ENCODE measurements around the gene ZNF750.

The ZNF750 gene

DNA sequence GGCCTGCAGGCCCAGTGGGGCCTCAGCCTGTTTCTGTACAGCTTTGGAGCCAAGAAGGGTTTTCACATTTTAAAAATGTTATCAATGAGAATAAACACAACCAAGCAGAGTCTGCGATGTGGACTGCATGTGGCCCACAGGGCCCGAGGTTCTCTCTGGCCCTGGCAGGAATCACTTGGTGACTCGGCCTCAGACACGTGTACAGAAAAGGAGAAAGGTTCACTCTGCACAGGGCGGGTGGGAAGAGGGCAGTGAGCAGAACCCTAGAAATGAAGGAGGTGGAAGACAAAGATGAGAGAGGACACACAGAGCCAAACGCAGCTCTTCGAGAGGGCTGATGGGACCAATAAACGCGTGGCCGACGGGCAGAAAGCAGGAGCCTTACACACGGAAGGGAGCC, 11.6 kb upstream of the ZNF750 start:
- no peak for TF ChIP-seq EZH2phosphoT487 (IDR thresholded peaks at IDR 0.05; ENCODE audit: borderline replicate concordance, low read length)
- TF ChIP-seq, protein P1, sequence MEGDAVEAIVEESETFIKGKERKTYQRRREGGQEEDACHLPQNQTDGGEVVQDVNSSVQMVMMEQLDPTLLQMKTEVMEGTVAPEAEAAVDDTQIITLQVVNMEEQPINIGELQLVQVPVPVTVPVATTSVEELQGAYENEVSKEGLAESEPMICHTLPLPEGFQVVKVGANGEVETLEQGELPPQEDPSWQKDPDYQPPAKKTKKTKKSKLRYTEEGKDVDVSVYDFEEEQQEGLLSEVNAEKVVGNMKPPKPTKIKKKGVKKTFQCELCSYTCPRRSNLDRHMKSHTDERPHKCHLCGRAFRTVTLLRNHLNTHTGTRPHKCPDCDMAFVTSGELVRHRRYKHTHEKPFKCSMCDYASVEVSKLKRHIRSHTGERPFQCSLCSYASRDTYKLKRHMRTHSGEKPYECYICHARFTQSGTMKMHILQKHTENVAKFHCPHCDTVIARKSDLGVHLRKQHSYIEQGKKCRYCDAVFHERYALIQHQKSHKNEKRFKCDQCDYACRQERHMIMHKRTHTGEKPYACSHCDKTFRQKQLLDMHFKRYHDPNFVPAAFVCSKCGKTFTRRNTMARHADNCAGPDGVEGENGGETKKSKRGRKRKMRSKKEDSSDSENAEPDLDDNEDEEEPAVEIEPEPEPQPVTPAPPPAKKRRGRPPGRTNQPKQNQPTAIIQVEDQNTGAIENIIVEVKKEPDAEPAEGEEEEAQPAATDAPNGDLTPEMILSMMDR (IDR thresholded peaks at IDR 0.05; ENCODE audit: low read depth, low read length, poor library complexity, severe bottlenecking) = no peak
- no peak overlapping the region for H3K4me2 ChIP-seq (ENCODE audit: low read length)
- H3K4me1 ChIP-seq (ENCODE audit: control insufficient read depth, low read length) = peaks cover 7% of the 10 kb centered on the region
- no peaks in the 10 kb centered on the region for H3F3A ChIP-seq (ENCODE audit: control insufficient read depth, insufficient read depth)
- H3K9me2 ChIP-seq (replicated peaks; ENCODE audit: control insufficient read depth, low read length) = no peaks in the 10 kb centered on the region
- H3K4me3 ChIP-seq (ENCODE audit: low read length) = no peak overlapping the region
- H3K27me3 ChIP-seq (ENCODE audit: control insufficient read depth, low read length) = no peaks in the 10 kb centered on the region
- H3K36me3 ChIP-seq (ENCODE audit: control insufficient read depth, low read length) = peaks cover 3% of the 10 kb centered on the region; the same call in 1 of the 2 replicates
- H3K9me3 ChIP-seq (ENCODE audit: control insufficient read depth, insufficient read depth, low read length) = no peaks in the 10 kb centered on the region
- no peaks in the 10 kb centered on the region for H3K79me2 ChIP-seq (ENCODE audit: control insufficient read depth, low read length)
- no peaks in the 10 kb centered on the region for H4K20me1 ChIP-seq (ENCODE audit: control insufficient read depth, insufficient read depth, low read depth, low read length)
- no peak overlapping the region for H3K27ac ChIP-seq (ENCODE audit: low read depth, low read length)

DNA sequence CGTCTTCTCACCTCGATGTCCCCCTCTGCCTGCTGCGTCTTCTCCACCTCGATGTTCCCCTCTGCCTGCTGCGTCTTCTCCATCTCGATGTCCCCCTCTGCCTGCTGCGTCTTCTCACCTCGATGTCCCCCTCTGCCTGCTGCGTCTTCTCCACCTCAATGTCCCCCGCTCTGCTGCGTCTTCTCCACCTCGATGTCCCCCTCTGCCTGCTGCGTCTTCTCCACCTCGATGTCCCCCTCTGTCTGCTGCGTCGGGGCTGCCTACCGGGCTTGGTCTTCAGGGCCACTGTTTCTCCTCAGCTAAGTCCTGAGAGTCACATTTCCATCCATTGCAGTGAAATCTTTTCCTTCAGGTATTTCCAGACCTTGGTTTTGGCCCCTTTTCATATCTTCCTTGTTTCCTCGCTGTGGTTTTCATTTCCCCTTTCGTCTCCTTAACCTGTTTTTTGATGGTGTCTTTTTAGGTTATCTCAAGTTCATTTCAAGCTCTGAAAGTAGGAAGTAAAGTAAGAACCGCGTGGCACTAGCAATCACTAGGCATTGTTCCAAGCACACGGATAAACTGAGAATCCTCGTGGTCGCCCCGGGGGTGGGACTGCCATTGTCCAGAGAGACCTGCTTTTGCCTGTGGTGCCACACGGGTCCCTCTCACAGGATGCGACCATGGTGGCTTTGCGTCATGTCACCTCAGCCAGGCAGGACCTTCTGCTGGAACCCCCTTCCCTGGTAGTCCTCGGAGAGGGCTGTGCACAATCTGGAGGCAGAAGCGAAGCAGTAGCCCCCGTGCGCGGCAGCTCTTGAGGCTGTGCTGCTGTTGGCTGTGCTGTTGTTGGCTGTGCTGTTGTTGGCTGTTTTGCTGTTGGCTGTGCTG, 9.5 kb upstream of the ZNF750 start:
- Histone ChIP-seq H3K4me2 (ENCODE audit: low read length) (no peak overlapping the region), H3K4me3 (ENCODE audit: low read length) (no peak overlapping the region), H3K36me3 (ENCODE audit: control insufficient read depth, low read length) (peaks cover 3% of the 10 kb centered on the region; the same call in 1 of the 2 replicates), H3K4me1 (ENCODE audit: control insufficient read depth, low read length) (peaks cover 7% of the 10 kb centered on the region), H3K9me3 (ENCODE audit: control insufficient read depth, insufficient read depth, low read length) (no peaks in the 10 kb centered on the region), H3K27me3 (ENCODE audit: control insufficient read depth, low read length) (no peaks in the 10 kb centered on the region), H3K79me2 (ENCODE audit: control insufficient read depth, low read length) (no peaks in the 10 kb centered on the region), H3K9me2 (replicated peaks; ENCODE audit: control insufficient read depth, low read length) (no peaks in the 10 kb centered on the region), H3K27ac (ENCODE audit: low read depth, low read length) (no peak overlapping the region), H4K20me1 (ENCODE audit: control insufficient read depth, insufficient read depth, low read depth, low read length) (no peaks in the 10 kb centered on the region), H3F3A (ENCODE audit: control insufficient read depth, insufficient read depth) (no peaks in the 10 kb centered on the region)
- TF ChIP-seq EZH2phosphoT487 (IDR thresholded peaks at IDR 0.05; ENCODE audit: borderline replicate concordance, low read length) = no peak
- TF ChIP-seq, protein P1 (IDR thresholded peaks at IDR 0.05; ENCODE audit: low read depth, low read length, poor library complexity, severe bottlenecking) = no peak

DNA sequence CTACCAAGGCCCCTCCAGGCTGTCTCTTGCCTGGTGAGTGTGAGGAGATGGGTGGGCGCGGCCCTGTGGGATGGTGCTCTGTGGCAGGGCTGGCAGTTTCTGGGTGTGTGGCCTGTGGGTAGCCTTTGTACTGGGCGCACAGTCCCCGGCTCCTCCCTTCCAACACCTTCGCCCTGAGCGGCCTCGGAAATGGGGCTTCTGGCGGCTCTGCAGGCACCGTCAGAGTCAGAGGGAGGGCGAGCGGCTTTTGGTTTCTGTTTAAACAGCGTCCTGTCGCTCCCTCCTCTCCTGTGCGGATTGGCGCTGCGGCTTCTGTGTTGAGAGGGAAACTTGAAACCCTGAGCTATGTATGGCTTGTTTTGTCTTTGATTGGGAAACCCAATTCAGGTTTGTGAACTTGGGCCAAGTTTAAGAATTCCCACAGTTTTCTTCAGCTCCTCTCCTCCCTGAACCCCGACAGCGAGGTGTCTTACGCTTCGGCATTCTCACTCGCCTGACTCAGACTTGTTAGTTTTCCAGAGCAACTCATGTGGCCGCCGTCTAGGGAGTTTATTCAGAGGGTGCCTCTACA, 8.3 kb upstream of the ZNF750 start:
- H3K4me2 ChIP-seq (ENCODE audit: low read length) = no peak overlapping the region
- H3K27me3 ChIP-seq (ENCODE audit: control insufficient read depth, low read length) = no peaks in the 10 kb centered on the region
- no peaks in the 10 kb centered on the region for H3K9me2 ChIP-seq (replicated peaks; ENCODE audit: control insufficient read depth, low read length)
- H3K4me1 ChIP-seq (ENCODE audit: control insufficient read depth, low read length) = peaks cover 7% of the 10 kb centered on the region
- no peaks in the 10 kb centered on the region for H3K9me3 ChIP-seq (ENCODE audit: control insufficient read depth, insufficient read depth, low read length)
- H3F3A ChIP-seq (ENCODE audit: control insufficient read depth, insufficient read depth) = no peaks in the 10 kb centered on the region
- no peaks in the 10 kb centered on the region for H4K20me1 ChIP-seq (ENCODE audit: control insufficient read depth, insufficient read depth, low read depth, low read length)
- H3K27ac ChIP-seq (ENCODE audit: low read depth, low read length) = no peak overlapping the region
- TF ChIP-seq, protein P1 (IDR thresholded peaks at IDR 0.05; ENCODE audit: low read depth, low read length, poor library complexity, severe bottlenecking) = no peak
- TF ChIP-seq EZH2phosphoT487 (IDR thresholded peaks at IDR 0.05; ENCODE audit: borderline replicate concordance, low read length) = no peak
- H3K36me3 ChIP-seq (ENCODE audit: control insufficient read depth, low read length) = no peaks in the 10 kb centered on the region; the same call in 1 of the 2 replicates
- H3K79me2 ChIP-seq (ENCODE audit: control insufficient read depth, low read length) = no peaks in the 10 kb centered on the region
- H3K4me3 ChIP-seq (ENCODE audit: low read length) = no peak overlapping the region

Data from DOHH2 (cell line).